WTC11 (cell line): ENCODE data around the gene ZNF3. TPM values are rescaled to one million over a fixed set of nuclear protein-coding genes. Genes with fewer than 3 reads are reported as not detected.

ENCODE experiments used
- ATAC-seq: fragments of 200-7000 bp; cut with Tn5 transposase; 2 replicates; pipeline ENCODE4 v1.10.0; 2021; ENCODE audit warnings: mild to moderate bottlenecking, moderate library complexity
- CTCF ChIA-PET: fragments of 300-600 bp; sonication (Branson Sonifier 250); formaldehyde crosslinking; loops from one replicate; lab custom pipeline; 2021; ENCODE audit warnings: antibody characterized with exemption; lab: Charles Lee
- POLR2A ChIA-PET: fragments of 350-600 bp; sonication (Branson Sonifier 250); formaldehyde crosslinking; loops from one replicate; lab custom pipeline; 2021; ENCODE audit warnings: antibody characterized with exemption; lab: Charles Lee
- DNase-seq: peaks from one replicate; pipeline ENCODE4 v3.0.0; 2021; ENCODE audit warnings: low spot score
- H3K27ac Mint-ChIP-seq: 2 replicates; pipeline ENCODE4 v1.8.0; 2021; ENCODE audit warnings: mixed read lengths
- H3K27me3 Mint-ChIP-seq: 2 replicates; pipeline ENCODE4 v1.8.0; 2021; ENCODE audit warnings: low read depth, mild to moderate bottlenecking, moderate library complexity, mixed read lengths
- H3K36me3 Mint-ChIP-seq: 2 replicates; pipeline ENCODE4 v1.8.0; 2021; ENCODE audit warnings: mixed read lengths
- H3K4me1 Mint-ChIP-seq: 2 replicates; pipeline ENCODE4 v1.8.0; 2022; ENCODE audit warnings: mixed read lengths
- H3K4me3 Mint-ChIP-seq: 2 replicates; pipeline ENCODE4 v1.8.0; 2021; ENCODE audit warnings: mild to moderate bottlenecking, moderate library complexity, mixed read lengths
- H3K9me3 Mint-ChIP-seq: 2 replicates; pipeline ENCODE4 v1.8.0; 2021; ENCODE audit warnings: mixed read lengths
- ATF1 ChIP-seq: sonication (generic); formaldehyde crosslinking; IDR thresholded peaks from 2 replicates; pipeline ENCODE4 v1.8.1; 2023; ENCODE audit warnings: mild to moderate bottlenecking, moderate library complexity, missing genetic modification reagents
- ATF3 ChIP-seq: sonication (generic); formaldehyde crosslinking; conservative IDR thresholded peaks from 2 replicates; pipeline ENCODE4 v1.8.1; 2022; ENCODE audit warnings: mild to moderate bottlenecking, missing genetic modification reagents
- CDX4 ChIP-seq: fragments of 250-450 bp; sonication (Bioruptor Pico); IDR thresholded peaks from 2 replicates; pipeline ENCODE4 v1.9.0; 2021; ENCODE audit warnings: moderate library complexity, mild to moderate bottlenecking, inconsistent platforms, borderline replicate concordance
- EMX1 ChIP-seq: fragments of 250-450 bp; sonication (Bioruptor Pico); IDR thresholded peaks from 2 replicates; pipeline ENCODE4 v1.8.0; 2021; ENCODE audit warnings: mild to moderate bottlenecking
- ERG ChIP-seq: fragments of 250-450 bp; sonication (Bioruptor Pico); IDR thresholded peaks from 2 replicates; pipeline ENCODE4 v1.8.0; 2021; ENCODE audit warnings: mild to moderate bottlenecking
- ETV6 ChIP-seq: sonication (generic); formaldehyde crosslinking; IDR thresholded peaks from 2 replicates; pipeline ENCODE4 v1.8.1; 2022; ENCODE audit warnings: mild to moderate bottlenecking, missing genetic modification reagents
- FOXJ3 ChIP-seq: sonication (generic); formaldehyde crosslinking; IDR thresholded peaks from 2 replicates; pipeline ENCODE4 v1.9.0; 2021; ENCODE audit warnings: missing genetic modification reagents, mild to moderate bottlenecking, borderline replicate concordance
- FOXP1 ChIP-seq: sonication (generic); formaldehyde crosslinking; IDR thresholded peaks from 2 replicates; pipeline ENCODE4 v1.8.0; 2022; ENCODE audit warnings: missing genetic modification reagents, mild to moderate bottlenecking, moderate library complexity, borderline replicate concordance
- GRHL2 ChIP-seq: fragments of 250-450 bp; sonication (Bioruptor Pico); IDR thresholded peaks from 2 replicates; pipeline ENCODE4 v1.8.0; 2022; ENCODE audit warnings: mild to moderate bottlenecking, moderate library complexity; ENCODE audit not compliant: insufficient replicate concordance, severe bottlenecking
- HMGA2 ChIP-seq: fragments of 250-450 bp; sonication (Bioruptor Pico); IDR thresholded peaks from 2 replicates; pipeline ENCODE4 v1.4.0; 2021; ENCODE audit warnings: mild to moderate bottlenecking, moderate library complexity
- IRF1 ChIP-seq: sonication (generic); formaldehyde crosslinking; IDR thresholded peaks from 2 replicates; pipeline ENCODE4 v1.8.0; 2023; ENCODE audit warnings: missing genetic modification reagents
- JAZF1 ChIP-seq: fragments of 250-450 bp; sonication (Bioruptor Pico); IDR thresholded peaks from 2 replicates; pipeline ENCODE4 v1.9.0; 2021; ENCODE audit warnings: moderate library complexity, mild to moderate bottlenecking, inconsistent platforms
- JUN ChIP-seq: sonication (generic); formaldehyde crosslinking; IDR thresholded peaks from 2 replicates; pipeline ENCODE4 v1.8.0; 2023; ENCODE audit warnings: mild to moderate bottlenecking, missing genetic modification reagents
- NFATC4 ChIP-seq: fragments of 250-450 bp; sonication (Bioruptor Pico); IDR thresholded peaks from 2 replicates; pipeline ENCODE4 v1.9.0; 2021; ENCODE audit warnings: mild to moderate bottlenecking
- NFE2L1 ChIP-seq: sonication (generic); formaldehyde crosslinking; IDR thresholded peaks from 2 replicates; pipeline ENCODE4 v1.8.1; 2023; ENCODE audit warnings: missing genetic modification reagents
- NFYB ChIP-seq: sonication (generic); formaldehyde crosslinking; conservative IDR thresholded peaks from 2 replicates; pipeline ENCODE4 v1.8.0; 2022; ENCODE audit warnings: low read depth, missing genetic modification reagents
- NR1H2 ChIP-seq: sonication (generic); formaldehyde crosslinking; IDR thresholded peaks from 2 replicates; pipeline ENCODE4 v1.9.0; 2021; ENCODE audit warnings: mild to moderate bottlenecking, moderate library complexity, missing genetic modification reagents
- NR2C2 ChIP-seq: sonication (generic); formaldehyde crosslinking; IDR thresholded peaks from 2 replicates; pipeline ENCODE4 v1.8.0; 2022; ENCODE audit warnings: mild to moderate bottlenecking, missing genetic modification reagents
- NR3C1 ChIP-seq: sonication (generic); formaldehyde crosslinking; conservative IDR thresholded peaks from 2 replicates; pipeline ENCODE4 v1.8.1; 2023; ENCODE audit warnings: low read depth, mild to moderate bottlenecking, missing genetic modification reagents
- TCF7 ChIP-seq: sonication (generic); formaldehyde crosslinking; IDR thresholded peaks from 2 replicates; pipeline ENCODE4 v1.8.0; 2022; ENCODE audit warnings: mild to moderate bottlenecking, low read depth, missing genetic modification reagents, moderate library complexity
- TEAD4 ChIP-seq: sonication (generic); formaldehyde crosslinking; IDR thresholded peaks from 2 replicates; pipeline ENCODE4 v1.8.0; 2022; ENCODE audit warnings: mild to moderate bottlenecking, missing genetic modification reagents
- USF1 ChIP-seq: sonication (generic); formaldehyde crosslinking; IDR thresholded peaks from 2 replicates; pipeline ENCODE4 v1.8.0; 2022; ENCODE audit warnings: mild to moderate bottlenecking, missing genetic modification reagents
- USF2 ChIP-seq: sonication (generic); formaldehyde crosslinking; IDR thresholded peaks from 2 replicates; pipeline ENCODE4 v1.8.1; 2023; ENCODE audit warnings: mild to moderate bottlenecking, missing genetic modification reagents, moderate library complexity
- ZBTB43 ChIP-seq: sonication (generic); formaldehyde crosslinking; IDR thresholded peaks from 2 replicates; pipeline ENCODE4 v1.8.1; 2023; ENCODE audit warnings: mild to moderate bottlenecking, missing genetic modification reagents
- ZNF138 ChIP-seq: sonication (generic); formaldehyde crosslinking; conservative IDR thresholded peaks from 2 replicates; pipeline ENCODE4 v1.8.1; 2022; ENCODE audit warnings: mild to moderate bottlenecking, moderate library complexity, missing genetic modification reagents
- ZNF219 ChIP-seq: sonication (generic); formaldehyde crosslinking; IDR thresholded peaks from 2 replicates; pipeline ENCODE4 v1.8.0; 2023; ENCODE audit warnings: missing genetic modification reagents, mild to moderate bottlenecking, borderline replicate concordance
- ZNF263 ChIP-seq: sonication (generic); formaldehyde crosslinking; IDR thresholded peaks from 2 replicates; pipeline ENCODE4 v1.8.1; 2022; ENCODE audit warnings: low read depth, mild to moderate bottlenecking, moderate library complexity, missing genetic modification reagents
- ZNF317 ChIP-seq: sonication (generic); formaldehyde crosslinking; IDR thresholded peaks from 2 replicates; pipeline ENCODE4 v1.8.1; 2023; ENCODE audit warnings: low read depth, mild to moderate bottlenecking, moderate library complexity, missing genetic modification reagents, borderline replicate concordance
- ZNF396 ChIP-seq: fragments of 250-450 bp; sonication (Bioruptor Pico); IDR thresholded peaks from 2 replicates; pipeline ENCODE4 v1.8.0; 2021; ENCODE audit warnings: mild to moderate bottlenecking, moderate library complexity, borderline replicate concordance
- ZNF423 ChIP-seq: fragments of 250-450 bp; sonication (Bioruptor Pico); IDR thresholded peaks from 2 replicates; pipeline ENCODE4 v2.1.2; 2022; ENCODE audit warnings: mild to moderate bottlenecking, moderate library complexity
- total RNA-seq: library from RNA; stranded (reverse); gene quantifications from 3 replicates; pipeline ENCODE4 v1.2.3, GENCODE V29; 2021

ZNF3 gene
- total RNA-seq, 1 experiment from 2014 or later, result 48.3 TPM

- Mint-ChIP-seq H3K27me3 (no peaks in the 10 kb centered on the region), H3K27ac (peak overlapping the region; percentile 3; the same call in 1 of the 2 replicates), H3K4me3 (peak overlapping the region; percentile 88), H3K4me1 (peaks cover 13% of the 10 kb centered on the region), H3K9me3 (no peaks in the 10 kb centered on the region; the same call in 1 of the 2 replicates), H3K36me3 (peaks cover 6% of the 10 kb centered on the region; the same call in 1 of the 2 replicates)
- TF ChIP-seq JAZF1 (CRISPR knock-in tag), result no peak
- no peak for TF ChIP-seq USF1 (CRISPR knock-in tag)
- TF ChIP-seq NFATC4 (CRISPR knock-in tag), result no peak
- no peak for TF ChIP-seq FOXJ3
- TF ChIP-seq ZNF396 (CRISPR knock-in tag), result no peak
- no peak for TF ChIP-seq ERG
- TF ChIP-seq ZNF423 (CRISPR knock-in tag), result no peak
- no peak for TF ChIP-seq ETV6 (CRISPR knock-in tag)
- no peak for TF ChIP-seq NR1H2
- no peak for TF ChIP-seq USF2 (CRISPR knock-in tag)
- no peak for TF ChIP-seq NFYB (CRISPR knock-in tag)
- no peak for TF ChIP-seq ZNF317 (CRISPR knock-in tag)
- TF ChIP-seq IRF1 (CRISPR knock-in tag), result no peak
- TF ChIP-seq ATF3 (CRISPR knock-in tag), result no peak
- no peak for TF ChIP-seq GRHL2
- TF ChIP-seq TEAD4 (CRISPR knock-in tag), result no peak
- TF ChIP-seq NFE2L1, result no peak
- no peak for TF ChIP-seq EMX1
- ChIA-PET POLR2A (no interaction called here), CTCF (no interaction called here)
- DNase-seq, result no peak
- ATAC-seq, result no peak
Observed at GRCh38 chr7:100048680-100049079, 32.8 kb downstream of the ZNF3 start.

- CTCF ChIA-PET, result no interaction called here
Observed at GRCh38 chr7:100044718-100045117, 36.8 kb downstream of the ZNF3 start.

More at GRCh38 chr7:100044718-100045117, 36.8 kb downstream of the ZNF3 start:
- H3K9me3 Mint-ChIP-seq, result peaks cover 8% of the 10 kb centered on the region
- ATAC-seq (no peak), DNase-seq (no peak)
- H3K4me1 Mint-ChIP-seq, result peaks cover 11% of the 10 kb centered on the region
- POLR2A ChIA-PET, result no interaction called here
- TF ChIP-seq NFE2L1 (no peak), ZNF138 (CRISPR knock-in tag) (no peak), NFATC4 (CRISPR knock-in tag) (no peak), ZBTB43 (no peak), ZNF423 (CRISPR knock-in tag) (no peak), JUN (CRISPR knock-in tag) (no peak), ZNF219 (CRISPR knock-in tag) (no peak), ATF1 (CRISPR knock-in tag) (no peak), FOXP1 (no peak), TCF7 (no peak), NR3C1 (CRISPR knock-in tag) (no peak), ZNF263 (no peak), HMGA2 (CRISPR knock-in tag) (no peak), CDX4 (CRISPR knock-in tag) (no peak), NR2C2 (CRISPR knock-in tag) (no peak)
- H3K4me3 Mint-ChIP-seq, result no peak overlapping the region
- peak overlapping the region; percentile 15; the same call in 1 of the 2 replicates for H3K27ac Mint-ChIP-seq
- no peaks in the 10 kb centered on the region for H3K27me3 Mint-ChIP-seq
- H3K36me3 Mint-ChIP-seq, result peaks cover 11% of the 10 kb centered on the region
